HCT116 (cell line): Measurements from ENCODE around the gene MLH1. TPM values are rescaled to one million over a fixed set of nuclear protein-coding genes. Genes with fewer than 3 reads are reported as not detected.

Source experiments
- ATAC-seq: fragments of 200-7000 bp; cut with Tn5 transposase; 2 replicates; pipeline ENCODE4 v1.9.1; 2020; ENCODE audit warnings: mild to moderate bottlenecking, moderate library complexity
- BruUV-seq: library from RNA; stranded (reverse); fragments of 400-500 nt; replicated peaks from 2 replicates; lab custom pipeline; 2021; lab: Mats Ljungman, UMichigan
- CTCF ChIA-PET: fragments of 300-600 bp; sonication (Branson Sonifier 250); formaldehyde crosslinking; loops from one replicate; lab custom pipeline; 2021; ENCODE audit warnings: antibody characterized with exemption; lab: Charles Lee
- POLR2A ChIA-PET: fragments of 300-600, 350-600 bp; sonication (Branson Sonifier 250); formaldehyde crosslinking; loops from one replicate; lab custom pipeline; 2021; ENCODE audit warnings: antibody characterized with exemption; lab: Charles Lee
- RAD21 ChIA-PET, 2 experiments: fragments of 300-600 bp; sonication (Branson Sonifier 250); formaldehyde crosslinking; loops; one replicate each; lab custom pipeline; 2023; ENCODE audit warnings: low total read pairs in 2 of 2; ENCODE audit not compliant: uncharacterized antibody in 2 of 2, unreplicated experiment in 2 of 2, low non-redundant PET in 1 of 2; lab: Charles Lee
- DNase-seq: peaks from one replicate; pipeline ENCODE4 v3.0.0-alpha.2; 2010; ENCODE audit warnings: low read depth, low spot score
- H2AFZ ChIP-seq: fragments of 200-600 bp; shearing (Covaris generic), sonication (generic); 2 replicates; pipeline ENCODE4 v1.6.1; 2017; ENCODE audit warnings: low read depth, mixed run types, mixed read lengths, antibody characterized with exemption, low read length; ENCODE audit not compliant: poor library complexity, severe bottlenecking
- H3K27ac ChIP-seq: 2 replicates; pipeline ENCODE4 v1.5.1; 2012; ENCODE audit warnings: low read depth, low read length
- H3K27me3 ChIP-seq: fragments of 200-600 bp; sonication (generic); 2 replicates; pipeline ENCODE4 v1.6.1; 2016; ENCODE audit warnings: mixed run types, low read length, mixed read lengths; ENCODE audit not compliant: insufficient read depth
- H3K36me3 ChIP-seq, 2 experiments: fragments of 200-500 bp in 1 of 2; fragments of 200-600 bp in 1 of 2; sonication (Bioruptor generic) in 1 of 2; sonication (generic) in 1 of 2; 2 replicates each; pipeline versions ENCODE4 v1.5.1 to v1.6.1; 2014 to 2016; ENCODE audit warnings: low read length in 2 of 2, inconsistent platforms in 1 of 2, mixed read lengths in 1 of 2, mixed run types in 1 of 2; ENCODE audit not compliant: insufficient read depth in 2 of 2, control insufficient read depth in 1 of 2
- H3K4me1 ChIP-seq, 2 experiments: fragments of 200-600 bp in 1 of 2; sonication (generic) in 1 of 2; 2 replicates each; pipeline versions ENCODE4 v1.5.1 to v1.6.1; 2012 to 2017; ENCODE audit warnings: low read length in 2 of 2, inconsistent platforms in 1 of 2, mild to moderate bottlenecking in 1 of 2, mixed read lengths in 1 of 2, mixed run types in 1 of 2, moderate library complexity in 1 of 2; ENCODE audit not compliant: insufficient read depth in 2 of 2, control insufficient read depth in 1 of 2
- H3K4me2 ChIP-seq: fragments of 200-600 bp; sonication (generic); 2 replicates; pipeline ENCODE4 v1.6.1; 2017; ENCODE audit warnings: mixed run types, low read length, mixed read lengths
- H3K4me3 ChIP-seq, 2 experiments: fragments of 200-600 bp in 1 of 2; sonication (generic) in 1 of 2; replicated peaks in 1 of 2; 2 replicates each; pipeline ENCODE4 v1.5.1; 2011 to 2016; ENCODE audit warnings: low read length in 2 of 2, control low read depth in 1 of 2, low read depth in 1 of 2, mild to moderate bottlenecking in 1 of 2, mixed read lengths in 1 of 2, mixed run types in 1 of 2
- H3K79me2 ChIP-seq: fragments of 200-600 bp; sonication (generic); 2 replicates; pipeline ENCODE4 v1.6.1; 2017; ENCODE audit warnings: mild to moderate bottlenecking, mixed run types, low read length, moderate library complexity, mixed read lengths; ENCODE audit not compliant: insufficient read depth
- H3K9ac ChIP-seq: fragments of 200-600 bp; sonication (generic); 2 replicates; pipeline ENCODE4 v1.6.1; 2016; ENCODE audit warnings: low read length, mixed read lengths
- H3K9me2 ChIP-seq: fragments of 200-600 bp; sonication (generic), shearing (Covaris generic); 2 replicates; pipeline ENCODE4 v1.6.1; 2017; ENCODE audit warnings: mixed run types, mild to moderate bottlenecking, moderate library complexity; ENCODE audit not compliant: insufficient read depth
- H3K9me3 ChIP-seq, 2 experiments: fragments of 200-500 bp in 1 of 2; fragments of 200-600 bp in 1 of 2; sonication (Bioruptor generic) in 1 of 2; sonication (generic) in 1 of 2; 2 replicates each; pipeline ENCODE4 v1.6.1; 2014 to 2017; ENCODE audit warnings: low read length in 2 of 2, mixed read lengths in 2 of 2, inconsistent platforms in 1 of 2, low read depth in 1 of 2, mild to moderate bottlenecking in 1 of 2, mixed run types in 1 of 2, moderate library complexity in 1 of 2; ENCODE audit not compliant: control insufficient read depth in 1 of 2, insufficient read depth in 1 of 2
- H4K20me1 ChIP-seq: fragments of 200-600 bp; sonication (generic), shearing (Covaris generic); 2 replicates; pipeline ENCODE4 v1.6.1; 2017; ENCODE audit warnings: mixed run types, mild to moderate bottlenecking, moderate library complexity; ENCODE audit not compliant: insufficient read depth
- CBX3 ChIP-seq: IDR thresholded peaks from 2 replicates; pipeline ENCODE4 v1.6.1; 2012; ENCODE audit warnings: low read depth
- CEBPB ChIP-seq: IDR thresholded peaks from 2 replicates; pipeline ENCODE4 v1.6.1; 2012; ENCODE audit warnings: low read depth
- EGR1 ChIP-seq: IDR thresholded peaks from 2 replicates; pipeline ENCODE4 v1.6.1; 2012; ENCODE audit warnings: low read depth
- EZH2phosphoT487 ChIP-seq: fragments of 200-600 bp; IDR thresholded peaks from 2 replicates; pipeline ENCODE4 v1.6.1; 2018; ENCODE audit warnings: antibody characterized with exemption, borderline replicate concordance
- JUND ChIP-seq: IDR thresholded peaks from 2 replicates; pipeline ENCODE4 v1.6.1; 2012
- POLR2A ChIP-seq: IDR thresholded peaks from 2 replicates; pipeline ENCODE4 v1.7.0; 2011; ENCODE audit warnings: borderline replicate concordance; ENCODE audit not compliant: insufficient read depth, insufficient read length; ENCODE audit errors: extremely low read depth
- RAD21 ChIP-seq: IDR thresholded peaks from 2 replicates; pipeline ENCODE4 v1.6.1; 2012; ENCODE audit warnings: low read depth, mild to moderate bottlenecking
- REST ChIP-seq: IDR thresholded peaks from 2 replicates; pipeline ENCODE4 v1.6.1; 2012; ENCODE audit warnings: low read depth
- SIN3A ChIP-seq: IDR thresholded peaks from 2 replicates; pipeline ENCODE4 v1.6.1; 2012; ENCODE audit warnings: low read depth
- SP1 ChIP-seq: IDR thresholded peaks from 2 replicates; pipeline ENCODE4 v1.6.1; 2012; ENCODE audit warnings: low read depth
- SRF ChIP-seq: IDR thresholded peaks from 2 replicates; pipeline ENCODE4 v1.6.1; 2012; ENCODE audit warnings: low read depth
- YY1 ChIP-seq: IDR thresholded peaks from 2 replicates; pipeline ENCODE4 v1.6.1; 2011; ENCODE audit warnings: low read length, low read depth, moderate library complexity, mild to moderate bottlenecking; ENCODE audit not compliant: insufficient replicate concordance; ENCODE audit errors: extremely low read depth
- ZNF274 ChIP-seq: fragments of 200-500 bp; sonication (Bioruptor generic); IDR thresholded peaks from 2 replicates; pipeline ENCODE4 v1.6.1; 2014; ENCODE audit warnings: mild to moderate bottlenecking, low read depth, low read length, inconsistent platforms
- intact Hi-C: fragments of 100-400 bp; cut with micrococcal nuclease; formaldehyde crosslinking; loops from 2 replicates; pipeline ENCODE4 v1.10.0; 2022
- total RNA-seq: library from RNA; stranded (reverse); gene quantifications from one replicate; pipeline ENCODE4 v1.2.1, GENCODE V29; 2021; ENCODE audit not compliant: unreplicated experiment

MLH1 gene
- total RNA-seq, 1 experiment from 2014 or later: 9.6 TPM

- CTCF ChIA-PET: no interaction called here
- Histone ChIP-seq H3K27ac (no peak overlapping the region), H3K79me2 (no peaks in the 10 kb centered on the region), H3K27me3 (no peaks in the 10 kb centered on the region), H3K9me3 (no peaks in the 10 kb centered on the region), H3K9ac (no peak overlapping the region), H3K9me2 (no peaks in the 10 kb centered on the region), H4K20me1 (no peaks in the 10 kb centered on the region), H3K4me1 (peaks cover 0 to 13% of the 10 kb centered on the region in 2 experiments; a peak in 3 of 4 replicates), H3K4me2 (peak overlapping the region; percentile 1; the same call in 1 of the 2 replicates), H3K36me3 (no peaks in the 10 kb centered on the region)
- RAD21 ChIA-PET: no interaction called here
- POLR2A ChIA-PET: interaction anchor here (1.1 kb wide), 1 partner anchor 21 kb away, joined by 4 read pairs; no protein-coding TSS in a partner anchor
- ATAC-seq: no peak
- no TSS peak for BruUV-seq
- DNase-seq: no peak
- TF ChIP-seq SP1 (no peak), ZNF274 (no peak), EZH2phosphoT487 (no peak), POLR2A (no peak), JUND (no peak), EGR1 (no peak), YY1 (no peak), SIN3A (no peak), CEBPB (no peak), CBX3 (no peak), REST (no peak), RAD21 (no peak), SRF (no peak)
- TF ChIP-seq, all 23 proteins: peak for 0
- Histone ChIP-seq H2AFZ (no peak overlapping the region), H3K4me3 (no peak overlapping the region)
- intact Hi-C loops: no loop called here
Observed at GRCh38 chr3:36965440-36965839, 27.9 kb upstream of the MLH1 start.
